Activated T-helper 17 cell treated with anti-CD3 and anti-CD28 coated beads, Interleukin-2, amount 50 U/mL, for 72 hours (primary cell): ENCODE results near the gene ELK3. TPM values are rescaled to one million over a fixed set of nuclear protein-coding genes. Genes with fewer than 3 reads are reported as not detected.
A peak's percentile ranks its signal among the peaks of the same experiment; 100 is the strongest.

Source experiments
- ATAC-seq: fragments of 150-1000 bp; cut with Tn5 transposase; replicated peaks from 2 replicates; pipeline ENCODE4 v1.10.0; 2021; ENCODE audit warnings: mild to moderate bottlenecking, moderate library complexity
- H3K27ac Mint-ChIP-seq: one replicate; pipeline ENCODE4 v1.8.0; 2022; ENCODE audit warnings: mixed read lengths
- H3K27me3 Mint-ChIP-seq: one replicate; pipeline ENCODE4 v1.8.0; 2022; ENCODE audit warnings: mixed read lengths
- H3K36me3 Mint-ChIP-seq: one replicate; pipeline ENCODE4 v1.8.0; 2022; ENCODE audit warnings: low read depth, mild to moderate bottlenecking, mixed read lengths
- H3K4me1 Mint-ChIP-seq: one replicate; pipeline ENCODE4 v1.8.0; 2022; ENCODE audit warnings: mixed read lengths
- H3K4me3 Mint-ChIP-seq: one replicate; pipeline ENCODE4 v1.8.0; 2022; ENCODE audit warnings: mild to moderate bottlenecking, mixed read lengths
- H3K9me3 Mint-ChIP-seq: one replicate; pipeline ENCODE4 v1.8.0; 2022; ENCODE audit warnings: mixed read lengths
- total RNA-seq, 2 donors: library from RNA; stranded (reverse); gene quantifications; one replicate each; pipeline ENCODE4 v1.2.3, GENCODE V29; 2022

The ELK3 gene
- total RNA-seq, 2 donors from 2014 or later: 31.3 to 39.2 TPM

GRCh38 chr12:96196781-96197180 is 2.6 kb downstream of the ELK3 start:
- peak; percentile 35 for ATAC-seq
- Mint-ChIP-seq H3K4me1 (peaks cover 23% of the 10 kb centered on the region), H3K9me3 (no peaks in the 10 kb centered on the region)

GRCh38 chr12:96197503-96198272 is 3.5 kb downstream of the ELK3 start:
- peak overlapping the region; percentile 100 for H3K27ac Mint-ChIP-seq
- H3K27me3 Mint-ChIP-seq: no peaks in the 10 kb centered on the region
- ATAC-seq: no peak
- peaks cover 30% of the 10 kb centered on the region for H3K4me1 Mint-ChIP-seq
- peak overlapping the region; percentile 99 for H3K4me3 Mint-ChIP-seq
- no peaks in the 10 kb centered on the region for H3K9me3 Mint-ChIP-seq
- H3K36me3 Mint-ChIP-seq: peaks cover 70% of the 10 kb centered on the region

More at GRCh38 chr12:96196781-96197180, 2.6 kb downstream of the ELK3 start:
- H3K4me3 Mint-ChIP-seq: peak overlapping the region; percentile 99
- peaks cover 62% of the 10 kb centered on the region for H3K36me3 Mint-ChIP-seq
- H3K27ac Mint-ChIP-seq: peak overlapping the region; percentile 100
- no peaks in the 10 kb centered on the region for H3K27me3 Mint-ChIP-seq

DNA sequence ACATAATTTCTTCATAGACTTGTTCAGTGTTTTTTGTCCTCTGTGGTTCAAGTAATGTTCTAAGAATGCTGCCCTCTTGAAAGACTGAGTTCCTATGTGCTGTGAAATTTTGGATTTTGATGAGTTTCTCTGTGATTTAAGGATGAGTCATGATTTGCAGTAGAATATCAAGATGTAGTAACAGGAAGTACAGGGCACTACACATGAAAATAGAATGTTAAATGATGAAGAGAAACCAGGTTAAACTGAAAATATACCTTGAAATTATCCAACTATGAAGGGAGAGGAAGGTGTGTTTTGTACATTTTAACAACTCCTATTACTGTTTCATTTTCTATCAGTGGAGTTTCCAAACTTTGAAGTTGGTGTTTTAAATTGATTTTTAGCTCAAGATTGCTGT is 4.8 kb downstream of the ELK3 start:
- Mint-ChIP-seq H3K27ac (peak overlapping the region; percentile 100), H3K27me3 (no peaks in the 10 kb centered on the region), H3K4me3 (peak overlapping the region; percentile 99), H3K9me3 (no peaks in the 10 kb centered on the region), H3K4me1 (peaks cover 34% of the 10 kb centered on the region), H3K36me3 (peaks cover 82% of the 10 kb centered on the region)
- ATAC-seq: peak; percentile 51

GRCh38 chr12:96199464-96199863 is 5.3 kb downstream of the ELK3 start:
- Mint-ChIP-seq H3K9me3 (no peaks in the 10 kb centered on the region), H3K27ac (peak overlapping the region; percentile 100), H3K4me1 (peaks cover 39% of the 10 kb centered on the region), H3K27me3 (no peaks in the 10 kb centered on the region), H3K4me3 (peak overlapping the region; percentile 99), H3K36me3 (peaks cover 83% of the 10 kb centered on the region)
- ATAC-seq: no peak

DNA sequence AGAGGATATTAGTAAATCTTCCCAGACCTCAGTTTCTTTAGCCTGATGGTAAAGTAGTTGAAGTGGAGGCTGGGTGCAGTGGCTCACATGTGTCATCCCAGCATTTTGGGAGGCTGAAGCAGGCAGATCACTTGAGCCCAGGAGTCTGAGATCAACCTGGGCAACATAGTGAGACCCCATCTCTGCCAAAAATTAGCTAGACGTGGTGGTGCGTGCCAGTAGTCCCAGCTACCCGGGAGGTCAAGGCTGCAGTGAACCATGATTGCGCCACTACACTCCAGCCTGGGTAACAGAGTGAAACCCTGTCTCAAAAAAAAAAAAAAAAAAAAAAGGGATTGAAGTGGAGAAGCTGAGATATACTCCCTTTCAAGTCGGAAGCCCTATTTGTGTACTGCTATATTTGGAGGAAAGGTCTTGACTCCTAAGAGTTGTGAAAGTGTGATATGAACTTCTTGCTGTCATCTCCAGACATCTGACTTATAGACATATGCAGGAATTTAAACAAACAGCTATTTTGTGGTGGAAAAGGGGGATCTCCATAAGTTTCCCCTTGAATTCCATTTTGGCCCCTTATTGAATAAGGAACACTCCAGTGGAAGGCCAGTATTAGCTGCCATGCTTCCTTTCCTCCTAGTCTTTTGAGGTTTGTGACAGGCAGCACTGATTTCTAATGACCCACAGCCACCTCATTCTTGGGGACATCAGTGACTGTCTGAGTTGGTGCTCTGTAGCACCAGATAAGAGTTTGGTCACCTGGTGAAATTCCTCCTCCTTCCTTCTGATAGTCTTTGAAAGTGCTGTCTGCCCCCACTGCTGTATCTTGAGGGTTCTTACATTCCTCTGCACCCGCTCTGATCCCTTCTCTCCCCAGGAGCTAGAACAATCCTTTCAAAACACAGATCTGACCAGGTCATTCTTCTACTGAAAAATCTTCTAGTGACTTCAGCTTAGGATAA is 7.4 kb downstream of the ELK3 start:
- Mint-ChIP-seq H3K4me3 (peak overlapping the region; percentile 82), H3K27ac (peak overlapping the region; percentile 46), H3K9me3 (no peaks in the 10 kb centered on the region), H3K4me1 (peaks cover 57% of the 10 kb centered on the region), H3K36me3 (peaks cover 83% of the 10 kb centered on the region), H3K27me3 (no peaks in the 10 kb centered on the region)
- ATAC-seq: no peak

- H3K36me3 Mint-ChIP-seq: peaks cover 76% of the 10 kb centered on the region
Measured at GRCh38 chr12:96204381-96204780, 10.2 kb downstream of the ELK3 start.

GRCh38 chr12:96205908-96206307 is 11.7 kb downstream of the ELK3 start:
- H3K27ac Mint-ChIP-seq: peak overlapping the region; percentile 70
- no peaks in the 10 kb centered on the region for H3K27me3 Mint-ChIP-seq
- ATAC-seq: no peak
- peak overlapping the region; percentile 82 for H3K4me3 Mint-ChIP-seq
- peaks cover 83% of the 10 kb centered on the region for H3K36me3 Mint-ChIP-seq
- H3K9me3 Mint-ChIP-seq: no peaks in the 10 kb centered on the region
- peaks cover 70% of the 10 kb centered on the region for H3K4me1 Mint-ChIP-seq

More at GRCh38 chr12:96204381-96204780, 10.2 kb downstream of the ELK3 start:
- no peak for ATAC-seq
- Mint-ChIP-seq H3K4me3 (peak overlapping the region; percentile 82), H3K27ac (peak overlapping the region; percentile 70), H3K27me3 (no peaks in the 10 kb centered on the region), H3K4me1 (peaks cover 71% of the 10 kb centered on the region), H3K9me3 (no peaks in the 10 kb centered on the region)

GRCh38 chr12:96206936-96207662 is 12.9 kb downstream of the ELK3 start:
- Mint-ChIP-seq H3K4me3 (peak overlapping the region; percentile 82), H3K27me3 (no peaks in the 10 kb centered on the region), H3K36me3 (peaks cover 76% of the 10 kb centered on the region), H3K27ac (peak overlapping the region; percentile 70), H3K4me1 (peaks cover 71% of the 10 kb centered on the region), H3K9me3 (no peaks in the 10 kb centered on the region)
- ATAC-seq: peak; percentile 43

DNA sequence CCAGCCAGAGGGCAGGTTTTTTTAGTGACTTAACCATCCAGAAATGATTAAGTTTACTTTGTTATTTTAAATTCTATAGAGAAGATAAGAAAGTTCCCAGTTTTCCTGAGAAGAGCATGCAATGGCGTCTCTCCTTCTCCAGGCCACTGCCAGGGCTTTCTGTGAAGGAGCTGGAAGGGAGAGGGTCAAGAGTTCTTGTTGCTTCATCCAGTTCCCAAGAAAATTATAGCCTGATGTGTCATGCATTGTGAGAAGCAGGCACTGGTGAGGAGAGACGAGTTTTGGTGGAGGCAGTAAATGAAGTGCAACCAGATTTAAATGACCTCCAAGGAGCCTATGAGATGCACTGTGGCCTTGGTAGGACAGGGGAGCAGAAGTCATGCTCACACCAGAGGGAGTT is 14.2 kb downstream of the ELK3 start:
- Mint-ChIP-seq H3K27ac (peak overlapping the region; percentile 70), H3K4me1 (peaks cover 79% of the 10 kb centered on the region), H3K27me3 (no peaks in the 10 kb centered on the region), H3K36me3 (peaks cover 77% of the 10 kb centered on the region), H3K4me3 (peak overlapping the region; percentile 82), H3K9me3 (no peaks in the 10 kb centered on the region)
- no peak for ATAC-seq

DNA sequence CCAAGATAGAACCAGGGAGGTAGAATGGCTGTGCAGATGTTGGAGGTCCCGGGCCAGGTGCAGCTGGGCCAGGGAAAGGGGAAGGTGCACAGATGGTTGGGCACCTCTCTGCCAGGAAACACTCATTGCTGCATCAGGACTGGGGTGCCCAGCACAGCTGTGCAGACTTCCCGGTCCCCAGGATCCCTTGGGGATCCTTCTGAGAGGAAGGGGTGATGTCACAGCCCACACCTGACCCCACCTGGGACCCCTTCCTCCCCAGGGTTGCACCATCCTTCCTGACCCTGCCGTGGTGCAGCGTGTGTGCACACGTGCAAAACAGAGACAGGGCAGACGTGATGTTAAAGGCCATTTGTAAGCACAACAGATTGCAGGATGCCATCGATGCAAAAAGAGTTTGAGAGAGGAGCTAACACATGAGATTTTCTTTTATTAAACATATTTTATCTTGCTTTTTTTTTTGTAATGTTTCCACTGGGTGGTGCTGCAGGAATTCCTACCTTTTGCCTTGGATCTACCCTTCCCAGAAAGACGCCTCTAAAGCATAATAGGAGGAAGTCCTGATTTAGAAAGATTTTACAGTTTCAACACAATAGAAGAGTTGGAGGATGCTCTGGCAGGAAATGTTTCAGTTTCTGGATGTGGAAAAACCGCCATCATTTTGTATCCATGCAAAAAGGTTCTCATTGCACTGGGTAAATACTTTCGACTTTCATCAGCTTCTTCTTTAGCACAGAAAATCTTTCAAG is 14.8 kb downstream of the ELK3 start:
- peaks cover 81% of the 10 kb centered on the region for H3K4me1 Mint-ChIP-seq
- ATAC-seq: no peak
- no peaks in the 10 kb centered on the region for H3K9me3 Mint-ChIP-seq
- H3K4me3 Mint-ChIP-seq: peak overlapping the region; percentile 82
- peak overlapping the region; percentile 70 for H3K27ac Mint-ChIP-seq
- peaks cover 77% of the 10 kb centered on the region for H3K36me3 Mint-ChIP-seq
- no peaks in the 10 kb centered on the region for H3K27me3 Mint-ChIP-seq

DNA sequence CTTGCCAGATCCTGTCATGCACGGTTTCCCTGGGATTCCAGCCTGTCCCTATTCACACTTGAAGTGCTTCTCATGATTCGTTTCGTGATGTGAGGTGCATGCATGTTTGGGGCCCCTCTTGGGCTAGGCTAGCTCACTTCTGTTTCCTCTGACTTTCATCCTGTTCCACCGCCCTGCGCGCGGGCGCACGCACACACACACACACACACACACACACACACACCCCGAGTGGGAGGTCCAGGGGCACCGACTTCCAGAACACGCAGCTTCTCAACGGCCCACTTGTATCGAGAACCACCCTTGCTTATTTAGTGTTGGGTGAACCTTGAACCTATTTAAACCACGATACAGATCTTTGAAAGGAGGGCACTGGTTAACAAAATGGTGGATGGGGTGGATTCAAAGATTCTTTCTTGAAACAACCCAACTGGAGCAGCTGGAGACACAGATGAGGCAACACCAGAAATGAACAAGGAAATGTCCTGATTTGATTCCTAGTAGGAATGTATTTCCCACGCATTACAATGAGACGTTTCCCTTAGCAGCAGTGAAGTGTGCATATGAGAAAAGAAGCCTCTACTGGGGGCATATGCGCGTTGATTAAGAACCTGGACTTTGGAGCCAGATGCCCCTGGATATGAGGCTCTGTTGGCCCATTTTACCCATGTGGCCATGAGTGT is 16.3 kb downstream of the ELK3 start:
- ATAC-seq: peak; percentile 39
- H3K27me3 Mint-ChIP-seq: no peaks in the 10 kb centered on the region
- peak overlapping the region; percentile 70 for H3K27ac Mint-ChIP-seq
- H3K36me3 Mint-ChIP-seq: peaks cover 81% of the 10 kb centered on the region
- H3K9me3 Mint-ChIP-seq: no peaks in the 10 kb centered on the region
- H3K4me3 Mint-ChIP-seq: peak overlapping the region; percentile 82
- peaks cover 76% of the 10 kb centered on the region for H3K4me1 Mint-ChIP-seq

GRCh38 chr12:96211988-96212387 is 17.8 kb downstream of the ELK3 start:
- peaks cover 66% of the 10 kb centered on the region for H3K4me1 Mint-ChIP-seq
- H3K9me3 Mint-ChIP-seq: no peaks in the 10 kb centered on the region
- peak; percentile 38 for ATAC-seq
- peak overlapping the region; percentile 82 for H3K4me3 Mint-ChIP-seq
- peaks cover 81% of the 10 kb centered on the region for H3K36me3 Mint-ChIP-seq
- no peaks in the 10 kb centered on the region for H3K27me3 Mint-ChIP-seq
- peak overlapping the region; percentile 70 for H3K27ac Mint-ChIP-seq
